Posterior cingulate gyrus (tissue), 11 donors: Measurements from ENCODE around the gene FAM180A.
"Not testable (repeated sequence)": the region's sequence is repeated elsewhere in the genome, so short reads cannot be mapped to it uniquely, and the experiment has no call there.

Experiments used
- DNase-seq, 10 donors: peaks; one replicate each; pipeline versions ENCODE4 v3.0.0 to v3.0.0-alpha.2; 2020 to 2021; ENCODE audit warnings: mixed read lengths in 3 of 10
- intact Hi-C: fragments of 100-400 bp; cut with DNase I; formaldehyde crosslinking; loops from one replicate; pipeline ENCODE4 v1.15.1; 2023

FAM180A gene

DNA sequence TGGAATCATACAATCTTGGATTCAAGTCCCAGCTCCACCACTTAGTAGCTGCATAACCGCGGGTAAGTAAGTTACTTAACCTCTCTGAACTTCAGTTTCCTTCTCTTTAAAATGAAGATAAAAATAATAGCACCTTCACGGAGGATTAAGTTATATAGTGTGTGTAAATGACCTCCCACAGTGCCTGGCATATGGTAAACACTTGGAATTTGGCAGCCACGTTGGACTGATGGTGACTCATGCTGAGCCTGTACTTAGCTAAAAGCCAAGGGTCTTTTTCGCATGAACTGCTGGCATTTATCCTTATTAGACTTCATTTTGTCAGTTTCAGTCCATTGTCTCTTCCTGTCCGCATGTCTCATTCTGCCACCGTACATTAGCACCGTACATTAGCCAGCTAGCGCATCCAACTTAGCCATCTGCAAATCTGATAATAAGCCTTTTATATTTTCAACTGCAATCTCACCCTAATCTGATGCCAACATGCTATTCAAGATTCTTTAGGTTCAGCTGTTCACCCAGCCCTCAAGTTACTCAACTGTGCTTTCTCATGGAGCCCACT, 31.9 kb downstream of the FAM180A start:
- DNase-seq: no peak
- intact Hi-C loops: no loop called here

DNA sequence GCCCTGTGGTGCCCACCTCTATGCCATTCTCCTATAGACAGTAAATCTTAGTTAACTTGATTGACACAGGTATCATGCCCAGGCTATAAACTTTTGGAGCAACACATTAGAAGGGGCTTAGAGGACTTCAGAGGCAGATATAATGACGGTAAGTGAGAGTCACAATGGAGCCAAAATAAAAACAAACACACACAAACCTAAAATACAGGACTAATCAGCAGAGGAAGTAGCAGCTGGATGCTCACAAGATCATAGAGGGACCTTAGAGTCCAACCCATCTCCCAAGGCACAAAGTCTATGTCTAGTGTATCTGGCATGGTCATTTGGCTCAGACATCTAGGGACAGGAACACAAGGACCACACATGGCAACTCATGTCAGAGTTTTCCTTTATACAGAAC, 32.9 kb downstream of the FAM180A start:
- DNase-seq: no peak
- intact Hi-C loops: no loop called here

DNA sequence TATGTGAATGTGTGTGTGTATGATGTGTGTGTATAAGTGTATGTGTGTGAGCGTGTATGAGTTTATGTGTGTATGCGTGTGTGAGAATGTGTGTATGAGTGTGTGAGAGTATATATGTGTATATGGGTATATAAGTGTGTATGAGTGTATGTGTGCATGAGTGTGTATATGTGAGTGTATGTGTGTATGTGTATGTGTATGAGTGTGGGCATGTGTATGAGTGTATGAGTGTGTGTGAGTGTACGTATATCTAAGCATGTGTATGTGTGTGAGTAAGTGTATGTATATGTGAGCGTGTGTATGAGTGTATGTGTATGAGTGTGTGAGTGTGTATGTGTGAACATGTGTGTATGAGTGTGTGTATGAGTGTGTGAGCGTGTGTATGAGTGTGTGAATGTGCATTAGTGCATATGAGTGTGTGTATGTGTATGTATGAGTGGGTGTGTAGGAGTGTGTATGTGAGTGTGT, 33.5 kb downstream of the FAM180A start:
- DNase-seq: no peak
- intact Hi-C loops: no loop called here

DNA sequence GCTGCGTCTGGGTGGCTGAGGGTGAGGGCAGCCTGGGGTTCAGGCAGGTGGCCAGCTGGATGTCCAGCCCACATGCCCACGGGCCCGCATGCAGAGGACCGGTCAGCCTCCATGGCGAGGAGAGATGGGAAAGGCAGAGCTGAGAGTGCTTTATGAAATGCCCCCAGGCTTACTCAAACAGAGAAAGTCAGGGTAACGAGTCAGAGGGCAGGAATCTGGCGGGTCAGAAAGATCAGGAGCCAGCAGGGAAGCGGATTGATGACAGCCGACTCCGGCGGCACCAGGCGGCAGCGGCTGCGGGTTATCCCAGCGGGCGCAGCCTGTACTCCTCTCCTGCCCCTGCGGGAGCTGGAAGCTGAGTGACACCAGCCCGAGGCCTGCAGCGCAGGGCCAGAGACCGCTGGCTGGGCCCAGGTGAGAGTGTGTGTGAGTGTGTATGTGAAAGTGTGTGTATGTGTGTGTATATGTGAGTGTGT, 34.0 kb downstream of the FAM180A start:
- DNase-seq: no peak
- intact Hi-C loops: no loop called here

DNA sequence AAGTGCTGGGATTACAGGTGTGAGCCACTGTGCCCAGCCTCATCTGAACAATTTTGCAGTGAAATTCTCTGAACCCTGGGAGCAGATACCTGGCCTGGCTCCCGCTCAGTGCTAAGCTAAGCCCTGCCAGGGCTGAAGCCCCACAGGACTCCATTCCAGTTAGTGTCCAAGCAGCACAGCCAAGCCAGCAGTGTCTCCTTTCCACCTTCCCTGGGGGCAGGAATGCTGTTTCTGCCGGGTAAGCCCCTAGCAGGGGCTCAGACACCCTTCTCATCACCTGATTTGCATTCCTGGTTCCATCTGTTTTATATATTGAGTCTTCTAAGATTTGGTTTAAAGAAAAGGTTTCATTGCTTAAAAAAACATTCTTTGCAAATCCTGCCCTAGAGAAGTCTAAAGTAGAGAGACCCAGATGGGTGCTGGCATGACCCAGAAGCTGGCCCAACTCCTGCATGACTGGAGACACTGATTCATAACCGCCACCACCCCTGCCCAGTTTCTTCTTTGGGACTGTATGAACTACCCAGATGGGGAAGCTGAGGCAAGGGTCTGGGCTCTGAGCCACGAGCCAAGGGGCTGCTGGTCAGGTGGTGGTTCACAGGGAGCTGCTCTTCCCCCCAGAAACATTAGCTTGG, 34.7 kb downstream of the FAM180A start:
- intact Hi-C loops: no loop called here
- DNase-seq: no peak

DNA sequence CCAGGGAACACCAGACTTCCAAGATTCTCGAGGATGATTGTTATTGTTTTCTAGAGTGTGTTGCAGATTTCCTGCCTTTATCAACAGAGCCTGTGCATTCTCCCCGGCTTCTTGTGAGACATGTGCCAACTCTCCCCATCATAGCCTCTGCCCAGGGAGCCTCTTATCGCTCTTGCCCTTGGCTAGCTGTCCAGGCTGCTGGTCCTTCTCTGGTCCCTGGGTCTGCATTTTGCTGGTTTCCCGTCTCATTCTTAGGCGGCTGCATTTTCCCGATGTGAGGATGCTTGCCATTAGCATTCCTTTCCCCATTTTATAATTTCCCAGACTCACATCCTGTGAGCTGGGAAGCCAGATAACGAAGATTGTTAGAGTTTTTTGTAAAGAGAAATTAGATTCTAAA, 35.8 kb downstream of the FAM180A start:
- intact Hi-C loops: no loop called here
- no peak for DNase-seq

DNA sequence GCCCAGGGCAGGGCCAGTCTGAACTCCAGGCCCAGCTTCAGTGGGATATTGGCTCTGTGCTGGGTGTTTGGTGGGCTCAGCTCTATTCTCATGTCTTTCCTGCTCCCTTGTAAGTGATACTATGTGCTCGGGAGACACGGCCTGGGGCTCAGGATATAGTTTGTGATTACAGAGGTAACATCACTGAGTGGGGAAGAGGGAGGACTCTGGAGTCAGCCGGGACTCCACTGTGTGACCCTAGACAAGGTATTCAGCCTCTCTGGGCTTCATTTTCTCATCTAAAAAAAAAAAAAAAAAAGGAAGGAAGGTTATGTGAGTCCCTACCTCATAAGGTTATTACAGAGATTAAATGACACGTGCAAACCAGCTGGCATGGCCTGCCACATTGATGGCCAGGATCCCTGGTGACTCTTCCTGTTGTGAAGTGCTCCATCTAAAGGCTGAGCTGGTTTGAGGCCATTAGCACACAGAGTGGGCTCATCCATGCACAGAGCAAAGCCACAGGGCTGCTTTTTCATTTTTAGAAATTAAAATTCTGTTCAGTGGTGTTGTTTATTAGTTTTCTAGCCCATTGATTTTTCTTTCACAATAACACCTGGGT, 36.3 kb downstream of the FAM180A start:
- intact Hi-C loops: no loop called here
- no peak for DNase-seq

DNA sequence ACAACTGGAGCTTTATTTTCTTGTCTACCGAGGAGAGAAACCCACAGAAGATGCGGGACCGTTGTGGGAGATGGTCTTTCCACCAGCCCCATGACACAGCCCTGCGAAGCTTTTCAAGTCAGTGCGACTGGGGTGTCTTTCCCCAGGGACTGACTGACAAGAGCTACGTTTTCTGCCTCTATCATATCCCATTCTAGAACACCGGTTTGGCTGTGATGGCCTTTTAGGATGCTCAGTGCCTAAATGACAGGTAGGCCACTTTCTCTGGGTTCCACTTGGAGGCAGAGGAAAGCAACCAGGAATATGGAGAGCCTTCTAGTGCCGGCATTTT, 37.5 kb downstream of the FAM180A start:
- intact Hi-C loops: no loop called here
- no peak for DNase-seq

DNA sequence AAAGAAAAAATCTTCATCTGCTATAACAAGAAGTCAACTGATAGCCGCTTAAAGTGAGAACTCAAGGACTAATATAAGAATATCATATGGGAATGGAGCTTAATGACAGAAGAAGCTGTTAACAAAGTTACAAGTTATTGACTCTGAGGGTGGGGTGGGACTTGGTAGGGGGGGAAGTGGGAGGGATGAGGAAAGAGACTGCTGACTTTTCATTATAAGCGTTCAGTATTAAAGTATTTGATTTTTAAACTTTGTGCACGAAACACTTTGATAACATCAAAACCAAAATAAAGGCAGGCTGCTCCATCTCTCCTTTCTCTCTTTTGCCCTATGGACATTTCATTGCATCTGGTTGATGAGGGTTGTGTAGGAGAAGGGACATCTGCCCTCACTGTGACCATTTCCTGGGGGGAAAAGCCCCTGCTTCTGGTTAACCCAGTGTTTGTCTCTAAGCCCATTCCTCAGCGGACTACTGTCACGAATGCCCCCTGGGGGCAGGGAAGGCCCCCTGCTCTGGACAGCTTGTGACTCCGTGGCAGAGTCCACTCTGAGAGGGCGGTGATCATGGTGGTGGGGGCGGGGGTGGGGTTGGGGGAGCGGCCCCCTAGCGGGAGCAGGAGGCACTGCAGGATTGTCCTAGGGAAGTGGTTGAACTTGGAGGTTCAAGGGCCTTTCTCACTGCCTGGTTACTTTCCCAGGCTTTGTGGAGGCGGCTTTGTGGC, 38.0 kb downstream of the FAM180A start:
- no peak for DNase-seq
- intact Hi-C loops: no loop called here

DNA sequence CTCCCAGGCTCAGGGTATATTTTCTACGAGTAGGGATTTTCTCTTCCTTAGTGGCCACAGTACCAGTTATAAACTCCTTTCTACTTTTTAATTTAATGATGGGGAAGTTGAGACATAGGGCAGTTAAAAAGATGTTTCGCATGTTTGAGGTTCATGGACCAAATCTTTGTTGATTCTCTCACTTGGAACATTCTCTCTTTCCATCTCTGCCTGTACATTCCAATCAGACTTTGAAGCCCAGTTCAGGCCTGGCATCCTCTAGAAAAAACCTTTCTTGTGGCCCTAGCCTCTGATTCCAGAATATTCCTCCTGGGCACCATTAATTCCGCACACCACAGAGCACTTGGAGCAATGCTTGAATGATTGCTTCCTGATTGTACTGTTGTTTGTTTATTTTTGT, 39.1 kb downstream of the FAM180A start:
- intact Hi-C loops: no loop called here
- no peak for DNase-seq

DNA sequence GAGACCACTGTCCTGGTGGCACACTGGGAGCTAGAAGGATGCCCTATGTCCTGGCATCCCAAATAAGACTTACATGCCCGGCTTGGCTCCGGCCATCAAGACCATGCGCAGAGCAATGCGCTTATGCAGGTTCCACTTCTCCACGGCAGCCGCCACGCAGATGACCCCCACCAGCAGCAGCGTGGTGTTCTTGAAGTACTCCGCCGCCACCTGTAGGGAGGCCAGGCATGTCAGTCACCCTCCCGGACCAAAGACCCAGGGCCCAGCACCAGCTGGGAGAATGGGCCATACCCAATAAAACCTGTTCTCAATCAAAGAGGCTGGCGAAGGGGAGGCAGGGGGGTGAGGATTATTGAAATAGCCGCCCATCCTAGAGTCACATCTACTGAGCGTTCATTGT, 40.6 kb downstream of the FAM180A start:
- intact Hi-C loops: no loop called here

DNA sequence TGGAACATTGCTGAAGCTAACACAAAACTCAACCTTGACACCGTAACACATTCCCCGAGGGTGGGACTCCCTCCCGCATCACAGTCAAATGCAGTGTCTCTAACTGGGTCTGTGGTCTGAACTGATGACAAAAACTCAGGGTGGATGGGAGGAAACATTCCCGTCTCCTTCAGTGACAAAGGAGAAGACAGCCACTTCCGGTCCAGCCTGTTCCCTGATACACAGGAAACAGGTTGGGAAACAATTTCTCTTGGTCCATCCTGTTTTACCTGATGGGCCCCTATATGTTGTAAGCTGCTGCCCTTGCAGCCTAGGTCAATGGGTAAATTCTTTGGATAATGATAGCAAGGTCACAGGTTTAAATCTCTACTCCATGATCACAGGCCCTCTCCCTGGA, 41.0 kb downstream of the FAM180A start:
- no peak for DNase-seq
- intact Hi-C loops: no loop called here

More for the DNA sequence above, 40.6 kb downstream of the FAM180A start:
- DNase-seq: no peak

DNA sequence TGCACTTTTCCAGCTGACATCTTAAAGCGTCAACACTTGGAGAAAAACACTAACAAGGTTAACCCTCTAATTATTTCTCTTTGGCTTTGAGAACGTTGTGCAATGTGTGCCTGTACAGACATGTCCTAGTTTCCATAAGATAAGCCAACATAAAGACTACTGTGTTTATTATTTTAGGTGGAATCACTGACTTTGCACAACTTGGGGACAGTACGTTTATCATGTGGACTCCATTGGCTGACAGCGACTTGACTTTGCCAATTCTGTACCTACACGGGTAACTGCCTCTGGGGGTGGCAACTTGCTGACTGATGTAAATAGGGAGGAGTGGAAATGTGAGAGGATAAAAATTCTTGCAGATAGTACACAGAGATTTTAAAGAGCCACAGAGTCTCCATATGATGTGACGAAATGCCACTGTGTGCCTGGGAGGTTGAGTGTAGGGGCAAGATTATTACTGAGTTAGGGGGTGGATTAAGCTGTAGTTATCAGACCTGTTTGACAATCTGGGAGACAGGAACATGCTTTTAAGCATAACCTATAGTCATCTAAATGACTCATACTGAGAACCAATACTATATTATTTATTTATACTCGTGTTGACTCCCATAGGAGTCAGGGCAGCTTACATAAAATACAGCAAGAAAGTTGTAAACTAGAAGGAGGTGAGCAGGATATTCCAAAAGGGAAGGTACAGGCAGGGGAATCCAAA, 41.6 kb downstream of the FAM180A start:
- intact Hi-C loops: no loop called here
- no peak for DNase-seq

DNA sequence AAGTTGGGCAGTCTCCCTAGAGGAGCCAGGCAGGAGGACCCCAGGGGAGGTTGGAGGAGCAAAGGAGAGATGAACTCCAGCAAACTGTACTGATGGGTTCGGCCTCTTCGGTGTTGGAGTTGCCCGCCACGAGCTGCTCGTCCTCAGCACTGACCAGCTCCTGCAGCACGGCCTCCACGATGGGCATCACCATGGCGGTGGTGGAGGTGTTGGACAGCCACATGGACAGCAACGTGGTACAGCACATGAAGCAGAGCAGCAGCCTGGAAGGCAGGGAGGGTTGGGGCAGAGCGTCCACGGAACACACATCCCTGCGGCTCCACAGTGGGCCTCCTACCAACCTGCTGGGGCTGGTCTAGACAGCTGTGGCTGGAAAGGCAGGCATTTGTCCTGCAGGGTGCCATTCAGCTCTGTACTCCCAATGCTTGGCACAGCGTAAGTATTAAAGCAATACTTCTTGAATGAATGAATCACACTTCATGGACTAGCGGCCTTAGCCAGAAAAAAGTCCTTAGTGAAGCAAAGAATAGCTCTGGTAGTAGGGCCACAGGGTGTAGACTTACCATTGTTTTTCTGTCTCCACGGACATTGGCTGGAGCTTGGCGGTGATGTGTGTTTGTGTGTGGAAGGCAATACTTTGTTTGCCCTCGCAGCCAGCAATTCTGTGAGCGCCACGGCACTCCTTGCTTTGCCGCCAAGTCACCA, 42.4 kb downstream of the FAM180A start:
- peak in 2 of 10 donors; percentile 68 to 85 for DNase-seq
- intact Hi-C loops: no loop called here

DNA sequence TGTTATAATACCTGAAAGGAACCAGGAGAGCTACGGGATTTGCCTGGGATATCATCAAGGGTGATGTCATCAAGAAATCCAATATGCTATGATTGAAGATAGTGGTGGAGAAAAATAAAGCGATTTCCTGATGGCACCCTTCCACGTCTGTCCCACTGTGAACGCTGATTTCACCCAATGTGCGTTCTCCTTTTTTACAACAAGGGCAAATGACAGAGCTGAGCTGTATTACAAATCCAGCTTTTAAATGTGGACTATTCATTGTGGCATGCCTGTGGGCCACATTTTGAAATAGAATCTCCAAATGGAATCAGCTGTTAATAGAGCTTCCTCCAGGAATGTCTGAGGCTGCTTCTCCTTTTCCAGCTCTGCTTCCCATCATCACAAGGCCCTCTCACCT, 43.9 kb downstream of the FAM180A start:
- no peak for DNase-seq
- intact Hi-C loops: no loop called here

DNA sequence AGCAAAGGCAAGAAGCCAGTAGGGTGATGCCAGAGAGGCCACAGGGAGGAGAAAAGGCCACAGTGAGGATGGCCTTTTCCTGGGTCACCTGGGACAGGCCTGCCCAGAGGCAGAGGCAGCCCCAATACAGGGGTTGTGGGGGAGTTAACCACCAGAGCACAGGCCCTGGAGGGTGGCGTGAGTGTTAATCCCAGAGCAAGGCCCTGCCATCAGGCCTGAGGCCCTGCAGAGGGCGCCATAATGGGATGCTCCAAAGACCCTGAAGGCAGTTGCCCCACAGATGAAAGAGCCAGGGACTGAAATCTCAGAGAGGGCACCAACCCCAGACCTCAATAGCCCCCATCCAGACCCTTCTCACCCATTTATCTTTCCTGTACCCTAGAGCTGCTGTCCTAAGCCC, 44.5 kb downstream of the FAM180A start:
- intact Hi-C loops: no loop called here
- no peak for DNase-seq

DNA sequence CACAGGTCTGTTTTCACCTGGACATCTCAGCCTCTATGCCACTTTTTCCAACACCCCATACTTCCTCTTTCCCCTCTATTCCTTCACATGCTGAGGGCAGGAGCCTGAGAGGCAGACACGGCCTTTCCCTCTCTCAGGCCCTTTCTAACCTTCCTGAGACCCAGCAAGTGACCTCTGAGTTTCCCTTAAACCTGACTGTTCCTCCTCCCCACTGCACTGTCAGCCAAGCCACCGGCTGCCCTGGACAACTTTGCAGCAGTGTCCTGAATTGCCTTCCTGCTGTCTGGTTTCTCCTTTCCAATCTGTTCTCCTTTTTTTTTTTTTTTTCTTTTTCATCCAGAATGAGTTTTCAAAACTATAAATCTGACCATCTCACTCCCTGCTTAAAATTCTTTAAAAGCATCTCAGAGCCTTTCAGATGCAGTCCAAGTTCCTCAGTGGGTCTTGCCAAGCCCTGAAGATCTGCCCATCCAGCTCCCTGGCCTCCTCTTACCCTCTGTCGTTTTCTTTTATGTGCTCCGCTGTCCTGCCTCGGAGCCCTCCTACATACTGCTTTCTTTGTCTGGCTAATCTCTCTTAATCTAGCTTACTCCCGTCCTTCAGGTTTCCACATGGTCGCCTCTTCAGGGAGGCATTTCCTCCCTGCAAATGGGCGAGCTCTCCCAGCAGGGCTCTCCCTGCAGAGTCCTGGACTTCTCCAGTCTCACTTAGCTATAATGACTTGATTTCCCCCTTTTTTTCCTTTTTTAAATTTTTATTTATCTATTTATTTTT, 51.1 kb downstream of the FAM180A start:
- DNase-seq: no peak
- intact Hi-C loops: no loop called here

DNA sequence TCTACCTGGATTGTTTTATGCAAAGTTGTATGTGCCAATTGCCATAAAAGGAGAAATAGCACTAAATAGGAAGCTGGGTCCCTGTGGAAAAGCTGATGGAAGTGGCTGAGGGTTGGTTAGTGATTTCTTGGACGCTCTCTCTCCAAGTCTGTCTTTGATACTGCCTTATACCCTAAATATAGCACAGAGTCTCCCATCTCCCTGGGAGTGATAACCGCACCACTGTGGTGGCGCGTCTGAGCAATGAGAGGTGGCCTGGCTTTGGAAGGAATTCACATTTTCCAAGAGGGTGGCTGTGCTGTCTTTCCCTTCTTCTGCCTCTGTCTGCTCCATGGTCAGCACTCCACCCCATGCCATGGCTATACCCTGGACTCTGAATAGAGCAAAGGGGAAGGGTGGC, 55.1 kb downstream of the FAM180A start:
- intact Hi-C loops: no loop called here
- no peak for DNase-seq

DNA sequence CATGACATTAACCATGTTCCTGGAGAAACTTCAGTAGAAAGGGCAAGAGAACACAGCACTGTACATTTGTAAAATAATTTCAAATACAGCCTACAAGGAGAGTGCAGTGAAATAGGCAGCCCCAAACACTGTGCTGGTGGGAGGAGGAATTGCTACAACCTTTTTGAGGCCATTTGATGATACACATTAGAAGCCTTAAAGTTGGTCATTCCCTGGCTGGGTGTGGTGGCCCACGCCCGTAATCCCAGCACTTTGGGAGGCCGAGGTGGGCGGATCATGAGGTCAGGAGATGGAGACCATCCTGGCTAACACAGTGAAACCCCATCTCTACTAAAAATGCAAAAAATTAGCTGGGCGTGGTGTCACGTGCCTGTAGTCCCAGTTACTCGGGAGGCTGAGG, 56.0 kb downstream of the FAM180A start:
- intact Hi-C loops, DNase-seq: not testable (repeated sequence)

DNA sequence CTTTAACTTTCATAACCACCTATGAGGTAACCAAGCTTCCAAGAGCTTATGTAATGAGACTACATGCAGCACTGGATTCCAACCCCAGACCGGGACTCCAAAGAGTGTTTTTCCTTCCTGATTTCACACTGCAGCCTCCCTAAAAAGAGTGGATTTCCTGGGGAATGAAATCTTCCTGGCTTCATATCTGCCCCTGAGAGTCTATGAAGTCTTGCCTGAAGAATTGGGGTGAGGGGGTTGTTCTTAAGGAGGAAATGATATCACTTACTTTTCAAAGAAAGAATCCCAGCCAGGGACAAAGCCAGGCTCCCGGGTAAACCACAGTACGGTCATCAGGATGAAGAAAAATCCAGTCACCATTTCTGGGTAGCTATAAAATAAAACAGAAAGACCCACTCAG, 56.6 kb downstream of the FAM180A start:
- no peak for DNase-seq
- intact Hi-C loops: no loop called here
